Measurements from ENCODE around the gene SLC12A6. TPM values are rescaled to one million over a fixed set of nuclear protein-coding genes. Genes with fewer than 3 reads are reported as not detected.

The SLC12A6 gene
- polyA plus RNA-seq, 4 donors: 3.5 to 26.0 (median 5.8) TPM

GRCh38 chr15:34275721-34276120, 61.9 kb downstream of the SLC12A6 start:
- 79 to 90% (median 82%) methylated on average over 1 of the region's 1 CpG for WGBS, 3 donors
- Histone ChIP-seq H3K36me3 (ENCODE audit: control insufficient read depth in 3 of 3, insufficient read depth in 2 of 3, low read depth in 1 of 3, low read length in 3 of 3) (peaks cover 0 to 3% (median 0%) of the 10 kb centered on the region in 3 donors), H3K4me3 (ENCODE audit: low read depth in 1 of 3, low read length in 3 of 3) (no peak overlapping the region), H3K27ac (ENCODE audit: low read depth in 1 of 3, low read length in 2 of 3) (no peak overlapping the region), H3K9me3 (ENCODE audit: control insufficient read depth in 2 of 2, insufficient read depth in 1 of 2, low read depth in 1 of 2, low read length in 1 of 2) (no peaks in the 10 kb centered on the region), H3K27me3 (ENCODE audit: control insufficient read depth in 3 of 3, insufficient read depth in 3 of 3, low read length in 3 of 3) (no peaks in the 10 kb centered on the region), H3K4me1 (ENCODE audit: control insufficient read depth in 3 of 3, insufficient read depth in 2 of 3, low read depth in 1 of 3, low read length in 2 of 3) (no peaks in the 10 kb centered on the region)
- no peak for DNase-seq
- FAIRE-seq: no peak

DNA sequence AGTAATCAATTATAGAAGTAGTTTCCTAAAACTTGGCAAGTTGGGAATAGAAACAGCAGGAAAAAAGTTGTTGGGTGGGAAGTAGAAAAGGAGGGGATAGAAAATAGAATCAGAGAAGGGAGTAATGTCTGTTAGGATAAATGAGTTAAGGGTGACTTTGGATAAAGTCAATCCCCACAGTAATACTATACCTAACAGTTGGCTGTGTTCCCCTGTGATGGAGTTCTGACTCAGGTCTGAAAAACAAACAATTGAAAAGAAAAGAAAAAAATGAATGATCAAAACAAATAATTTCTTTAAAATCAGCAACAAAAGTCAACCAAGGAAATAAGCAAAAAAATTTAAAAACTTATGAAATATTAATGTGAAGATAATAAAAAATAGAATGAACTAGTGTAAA, 62.4 kb downstream of the SLC12A6 start:
- H3K27ac ChIP-seq (ENCODE audit: low read depth in 1 of 3, low read length in 2 of 3): no peak overlapping the region
- no peaks in the 10 kb centered on the region for H3K9me3 ChIP-seq (ENCODE audit: control insufficient read depth in 2 of 2, insufficient read depth in 1 of 2, low read depth in 1 of 2, low read length in 1 of 2)
- DNase-seq: no peak
- H3K27me3 ChIP-seq (ENCODE audit: control insufficient read depth in 3 of 3, insufficient read depth in 3 of 3, low read length in 3 of 3): no peaks in the 10 kb centered on the region
- peaks cover 0 to 3% (median 0%) of the 10 kb centered on the region in 3 donors for H3K36me3 ChIP-seq (ENCODE audit: control insufficient read depth in 3 of 3, insufficient read depth in 2 of 3, low read depth in 1 of 3, low read length in 3 of 3)
- H3K4me3 ChIP-seq (ENCODE audit: low read depth in 1 of 3, low read length in 3 of 3): no peak overlapping the region
- no peak for FAIRE-seq
- no peaks in the 10 kb centered on the region for H3K4me1 ChIP-seq (ENCODE audit: control insufficient read depth in 3 of 3, insufficient read depth in 2 of 3, low read depth in 1 of 3, low read length in 2 of 3)

DNA sequence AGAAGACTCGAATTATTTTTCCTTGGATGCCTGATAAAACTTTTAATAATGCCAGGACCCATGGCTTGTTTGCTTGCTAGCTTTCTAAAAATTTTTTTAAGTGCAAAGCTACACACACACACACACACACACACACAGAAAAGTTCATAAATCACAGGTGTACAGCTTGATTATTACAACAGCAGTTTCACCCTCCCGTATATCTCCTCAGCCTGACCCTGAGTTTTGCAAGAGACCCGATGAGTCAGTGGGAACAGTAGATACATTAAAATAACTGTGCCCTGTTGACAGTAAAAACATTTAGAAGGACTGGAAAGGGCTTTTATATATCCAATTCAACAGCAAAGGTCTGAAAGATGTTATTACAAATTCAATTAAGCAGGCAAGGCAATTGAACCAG, 66.1 kb downstream of the SLC12A6 start:
- Histone ChIP-seq H3K36me3 (ENCODE audit: control insufficient read depth in 3 of 3, insufficient read depth in 2 of 3, low read depth in 1 of 3, low read length in 3 of 3) (peaks cover 0 to 3% (median 0%) of the 10 kb centered on the region in 3 donors), H3K27ac (ENCODE audit: low read depth in 1 of 3, low read length in 2 of 3) (no peak overlapping the region), H3K27me3 (ENCODE audit: control insufficient read depth in 3 of 3, insufficient read depth in 3 of 3, low read length in 3 of 3) (no peaks in the 10 kb centered on the region), H3K9me3 (ENCODE audit: control insufficient read depth in 2 of 2, insufficient read depth in 1 of 2, low read depth in 1 of 2, low read length in 1 of 2) (no peaks in the 10 kb centered on the region), H3K4me1 (ENCODE audit: control insufficient read depth in 3 of 3, insufficient read depth in 2 of 3, low read depth in 1 of 3, low read length in 2 of 3) (no peaks in the 10 kb centered on the region), H3K4me3 (ENCODE audit: low read depth in 1 of 3, low read length in 3 of 3) (no peak overlapping the region)
- FAIRE-seq (no peak), DNase-seq (no peak)
- WGBS, 3 donors: 76 to 81% (median 77%) methylated on average over 3 of the region's 3 CpGs

DNA sequence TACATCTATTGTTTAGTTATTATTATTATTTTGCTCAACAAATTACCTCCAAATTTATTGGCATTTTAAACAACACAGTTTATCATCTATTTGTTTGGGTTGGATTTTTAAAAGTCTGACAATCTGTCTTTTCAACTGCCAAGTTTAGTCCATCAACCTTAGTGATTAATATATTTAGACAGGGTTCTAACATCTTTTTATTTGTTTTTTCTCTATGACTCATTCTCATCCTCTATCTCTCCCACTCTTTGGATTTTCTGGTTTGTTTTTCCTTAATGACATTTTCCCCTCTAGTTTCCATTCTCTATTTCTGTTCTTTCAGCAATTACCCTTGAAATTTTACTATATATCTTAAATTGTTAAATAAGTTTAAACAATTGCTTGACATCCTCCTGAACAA, 70.8 kb downstream of the SLC12A6 start:
- no peaks in the 10 kb centered on the region for H3K9me3 ChIP-seq (ENCODE audit: control insufficient read depth in 2 of 2, insufficient read depth in 1 of 2, low read depth in 1 of 2, low read length in 1 of 2)
- no peaks in the 10 kb centered on the region for H3K4me1 ChIP-seq (ENCODE audit: control insufficient read depth in 3 of 3, insufficient read depth in 2 of 3, low read depth in 1 of 3, low read length in 2 of 3)
- H3K27me3 ChIP-seq (ENCODE audit: control insufficient read depth in 3 of 3, insufficient read depth in 3 of 3, low read length in 3 of 3): no peaks in the 10 kb centered on the region
- H3K27ac ChIP-seq (ENCODE audit: low read depth in 1 of 3, low read length in 2 of 3): no peak overlapping the region
- FAIRE-seq (no peak), DNase-seq (no peak)
- H3K36me3 ChIP-seq (ENCODE audit: control insufficient read depth in 3 of 3, insufficient read depth in 2 of 3, low read depth in 1 of 3, low read length in 3 of 3): peaks cover 0 to 4% (median 0%) of the 10 kb centered on the region in 3 donors
- no peak overlapping the region for H3K4me3 ChIP-seq (ENCODE audit: low read depth in 1 of 3, low read length in 3 of 3)

GRCh38 chr15:34264076-34264475, 73.5 kb downstream of the SLC12A6 start:
- no peak for DNase-seq
- Histone ChIP-seq H3K9me3 (ENCODE audit: control insufficient read depth in 2 of 2, insufficient read depth in 1 of 2, low read depth in 1 of 2, low read length in 1 of 2) (no peaks in the 10 kb centered on the region), H3K27me3 (ENCODE audit: control insufficient read depth in 3 of 3, insufficient read depth in 3 of 3, low read length in 3 of 3) (no peaks in the 10 kb centered on the region), H3K4me1 (ENCODE audit: control insufficient read depth in 3 of 3, insufficient read depth in 2 of 3, low read depth in 1 of 3, low read length in 2 of 3) (no peaks in the 10 kb centered on the region), H3K36me3 (ENCODE audit: control insufficient read depth in 3 of 3, insufficient read depth in 2 of 3, low read depth in 1 of 3, low read length in 3 of 3) (peaks cover 0 to 10% (median 2%) of the 10 kb centered on the region in 3 donors), H3K27ac (ENCODE audit: low read depth in 1 of 3, low read length in 2 of 3) (no peak overlapping the region), H3K4me3 (ENCODE audit: low read depth in 1 of 3, low read length in 3 of 3) (no peak overlapping the region)
- FAIRE-seq: no peak
- WGBS, 3 donors: 82 to 97% (median 89%) methylated on average over 2 of the region's 2 CpGs

GRCh38 chr15:34262362-34262761, 75.2 kb downstream of the SLC12A6 start:
- H3K9me3 ChIP-seq (ENCODE audit: control insufficient read depth in 2 of 2, insufficient read depth in 1 of 2, low read depth in 1 of 2, low read length in 1 of 2): no peaks in the 10 kb centered on the region
- FAIRE-seq: no peak
- no peak for DNase-seq
- no peaks in the 10 kb centered on the region for H3K4me1 ChIP-seq (ENCODE audit: control insufficient read depth in 3 of 3, insufficient read depth in 2 of 3, low read depth in 1 of 3, low read length in 2 of 3)
- 90 to 98% (median 97%) methylated on average over 13 of the region's 13 CpGs for WGBS, 3 donors
- no peak overlapping the region for H3K27ac ChIP-seq (ENCODE audit: low read depth in 1 of 3, low read length in 2 of 3)
- H3K36me3 ChIP-seq (ENCODE audit: control insufficient read depth in 3 of 3, insufficient read depth in 2 of 3, low read depth in 1 of 3, low read length in 3 of 3): peaks cover 0 to 12% (median 5%) of the 10 kb centered on the region in 3 donors
- no peaks in the 10 kb centered on the region for H3K27me3 ChIP-seq (ENCODE audit: control insufficient read depth in 3 of 3, insufficient read depth in 3 of 3, low read length in 3 of 3)
- no peak overlapping the region for H3K4me3 ChIP-seq (ENCODE audit: low read depth in 1 of 3, low read length in 3 of 3)

DNA sequence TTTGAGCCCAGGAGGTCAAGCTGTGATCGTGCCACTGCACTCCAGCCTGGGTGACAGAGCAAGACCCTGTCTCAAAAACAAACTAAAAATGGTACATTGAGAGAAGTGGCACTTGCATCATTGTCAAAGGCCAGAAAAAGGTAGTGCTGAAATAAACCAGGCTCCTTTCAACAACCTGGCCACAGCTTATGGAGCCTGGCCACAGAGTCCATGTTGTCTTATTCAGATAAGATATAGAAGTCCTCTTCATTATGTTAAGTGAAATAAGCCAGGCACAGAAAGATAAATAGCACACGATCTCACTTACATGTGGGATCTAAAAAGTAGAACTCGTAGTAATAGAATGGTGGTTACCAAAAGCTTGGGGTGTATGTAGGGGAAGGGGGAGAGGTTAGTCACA, 78.0 kb downstream of the SLC12A6 start:
- Histone ChIP-seq H3K27me3 (ENCODE audit: control insufficient read depth in 3 of 3, insufficient read depth in 3 of 3, low read length in 3 of 3) (no peaks in the 10 kb centered on the region), H3K4me3 (ENCODE audit: low read depth in 1 of 3, low read length in 3 of 3) (no peak overlapping the region), H3K27ac (ENCODE audit: low read depth in 1 of 3, low read length in 2 of 3) (no peak overlapping the region), H3K36me3 (ENCODE audit: control insufficient read depth in 3 of 3, insufficient read depth in 2 of 3, low read depth in 1 of 3, low read length in 3 of 3) (peaks cover 0 to 17% (median 10%) of the 10 kb centered on the region in 3 donors), H3K4me1 (ENCODE audit: control insufficient read depth in 3 of 3, insufficient read depth in 2 of 3, low read depth in 1 of 3, low read length in 2 of 3) (no peaks in the 10 kb centered on the region), H3K9me3 (ENCODE audit: control insufficient read depth in 2 of 2, insufficient read depth in 1 of 2, low read depth in 1 of 2, low read length in 1 of 2) (no peaks in the 10 kb centered on the region)
- 86 to 94% (median 88%) methylated on average over 3 of the region's 3 CpGs for WGBS, 3 donors
- DNase-seq (no peak), FAIRE-seq (no peak)

- Histone ChIP-seq H3K36me3 (ENCODE audit: control insufficient read depth in 3 of 3, insufficient read depth in 2 of 3, low read depth in 1 of 3, low read length in 3 of 3) (peaks cover 4 to 23% (median 16%) of the 10 kb centered on the region in 3 donors), H3K4me3 (ENCODE audit: low read depth in 1 of 3, low read length in 3 of 3) (no peak overlapping the region), H3K27ac (ENCODE audit: low read depth in 1 of 3, low read length in 2 of 3) (no peak overlapping the region), H3K9me3 (ENCODE audit: control insufficient read depth in 2 of 2, insufficient read depth in 1 of 2, low read depth in 1 of 2, low read length in 1 of 2) (no peaks in the 10 kb centered on the region), H3K27me3 (ENCODE audit: control insufficient read depth in 3 of 3, insufficient read depth in 3 of 3, low read length in 3 of 3) (no peaks in the 10 kb centered on the region), H3K4me1 (ENCODE audit: control insufficient read depth in 3 of 3, insufficient read depth in 2 of 3, low read depth in 1 of 3, low read length in 2 of 3) (no peaks in the 10 kb centered on the region)
- no peak for FAIRE-seq
- DNase-seq: no peak
- 93 to 97% (median 95%) methylated on average over 2 of the region's 2 CpGs for WGBS, 3 donors
Observed at GRCh38 chr15:34258151-34258550, 79.4 kb downstream of the SLC12A6 start.

- FAIRE-seq: no peak
Observed at GRCh38 chr15:34252545-34252944, 85.0 kb downstream of the SLC12A6 start.

More at GRCh38 chr15:34252545-34252944, 85.0 kb downstream of the SLC12A6 start:
- no peaks in the 10 kb centered on the region for H3K27me3 ChIP-seq (ENCODE audit: control insufficient read depth in 3 of 3, insufficient read depth in 3 of 3, low read length in 3 of 3)
- H3K27ac ChIP-seq (ENCODE audit: low read depth in 1 of 3, low read length in 2 of 3): no peak overlapping the region
- no peak for DNase-seq
- no peak overlapping the region for H3K4me3 ChIP-seq (ENCODE audit: low read depth in 1 of 3, low read length in 3 of 3)
- H3K9me3 ChIP-seq (ENCODE audit: control insufficient read depth in 2 of 2, insufficient read depth in 1 of 2, low read depth in 1 of 2, low read length in 1 of 2): no peaks in the 10 kb centered on the region
- H3K4me1 ChIP-seq (ENCODE audit: control insufficient read depth in 3 of 3, insufficient read depth in 2 of 3, low read depth in 1 of 3, low read length in 2 of 3): no peaks in the 10 kb centered on the region
- peaks cover 13 to 31% (median 17%) of the 10 kb centered on the region in 3 donors for H3K36me3 ChIP-seq (ENCODE audit: control insufficient read depth in 3 of 3, insufficient read depth in 2 of 3, low read depth in 1 of 3, low read length in 3 of 3)
